ENCODE data around the gene NECTIN4.

DNA sequence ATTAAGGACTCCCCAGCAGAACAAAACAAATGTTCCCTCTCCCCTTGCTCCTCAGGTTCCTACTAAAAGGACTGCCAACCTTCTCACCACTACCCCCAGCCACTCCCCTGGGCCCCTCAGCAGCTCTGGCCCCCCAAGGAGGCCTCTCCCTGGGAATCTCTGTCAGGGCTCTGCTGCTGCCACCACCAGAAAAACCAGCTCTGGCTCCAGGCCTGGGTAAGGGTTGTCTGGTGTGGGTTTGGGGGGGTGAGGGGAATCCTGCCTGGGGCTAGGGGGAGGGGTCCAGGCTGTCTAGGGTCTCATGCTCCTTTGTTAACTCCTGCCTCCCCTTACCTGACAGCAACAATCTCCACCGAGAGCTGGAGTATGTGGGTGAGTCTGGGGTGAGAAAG lies 4.8 kb downstream of the NECTIN4 start:
- TF ChIP-seq EZH2phosphoT487 (IDR thresholded peaks at IDR 0.05; ENCODE audit: borderline replicate concordance, low read length): no peak
- TF ChIP-seq, protein P1, sequence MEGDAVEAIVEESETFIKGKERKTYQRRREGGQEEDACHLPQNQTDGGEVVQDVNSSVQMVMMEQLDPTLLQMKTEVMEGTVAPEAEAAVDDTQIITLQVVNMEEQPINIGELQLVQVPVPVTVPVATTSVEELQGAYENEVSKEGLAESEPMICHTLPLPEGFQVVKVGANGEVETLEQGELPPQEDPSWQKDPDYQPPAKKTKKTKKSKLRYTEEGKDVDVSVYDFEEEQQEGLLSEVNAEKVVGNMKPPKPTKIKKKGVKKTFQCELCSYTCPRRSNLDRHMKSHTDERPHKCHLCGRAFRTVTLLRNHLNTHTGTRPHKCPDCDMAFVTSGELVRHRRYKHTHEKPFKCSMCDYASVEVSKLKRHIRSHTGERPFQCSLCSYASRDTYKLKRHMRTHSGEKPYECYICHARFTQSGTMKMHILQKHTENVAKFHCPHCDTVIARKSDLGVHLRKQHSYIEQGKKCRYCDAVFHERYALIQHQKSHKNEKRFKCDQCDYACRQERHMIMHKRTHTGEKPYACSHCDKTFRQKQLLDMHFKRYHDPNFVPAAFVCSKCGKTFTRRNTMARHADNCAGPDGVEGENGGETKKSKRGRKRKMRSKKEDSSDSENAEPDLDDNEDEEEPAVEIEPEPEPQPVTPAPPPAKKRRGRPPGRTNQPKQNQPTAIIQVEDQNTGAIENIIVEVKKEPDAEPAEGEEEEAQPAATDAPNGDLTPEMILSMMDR (IDR thresholded peaks at IDR 0.05; ENCODE audit: low read depth, low read length, poor library complexity, severe bottlenecking): no peak

All from DOHH2 (cell line).